ENCODE measurements around the gene HJURP.

HJURP gene

GRCh38 chr2:233816334-233816733, 38.0 kb downstream of the HJURP start:
- no peak for DNase-seq (ENCODE audit: low read depth)
- TF ChIP-seq CTCF (IDR thresholded peaks at IDR 0.05; ENCODE audit: insufficient read depth, low read depth, low read length, missing control alignments), result no peak
- no peak overlapping the region for H3K4me3 ChIP-seq (ENCODE audit: low read length)

GRCh38 chr2:233815861-233816260, 38.5 kb downstream of the HJURP start:
- no peak for DNase-seq (ENCODE audit: low read depth)
- no peak for TF ChIP-seq CTCF (IDR thresholded peaks at IDR 0.05; ENCODE audit: insufficient read depth, low read depth, low read length, missing control alignments)
- no peak overlapping the region for H3K4me3 ChIP-seq (ENCODE audit: low read length)

DNA sequence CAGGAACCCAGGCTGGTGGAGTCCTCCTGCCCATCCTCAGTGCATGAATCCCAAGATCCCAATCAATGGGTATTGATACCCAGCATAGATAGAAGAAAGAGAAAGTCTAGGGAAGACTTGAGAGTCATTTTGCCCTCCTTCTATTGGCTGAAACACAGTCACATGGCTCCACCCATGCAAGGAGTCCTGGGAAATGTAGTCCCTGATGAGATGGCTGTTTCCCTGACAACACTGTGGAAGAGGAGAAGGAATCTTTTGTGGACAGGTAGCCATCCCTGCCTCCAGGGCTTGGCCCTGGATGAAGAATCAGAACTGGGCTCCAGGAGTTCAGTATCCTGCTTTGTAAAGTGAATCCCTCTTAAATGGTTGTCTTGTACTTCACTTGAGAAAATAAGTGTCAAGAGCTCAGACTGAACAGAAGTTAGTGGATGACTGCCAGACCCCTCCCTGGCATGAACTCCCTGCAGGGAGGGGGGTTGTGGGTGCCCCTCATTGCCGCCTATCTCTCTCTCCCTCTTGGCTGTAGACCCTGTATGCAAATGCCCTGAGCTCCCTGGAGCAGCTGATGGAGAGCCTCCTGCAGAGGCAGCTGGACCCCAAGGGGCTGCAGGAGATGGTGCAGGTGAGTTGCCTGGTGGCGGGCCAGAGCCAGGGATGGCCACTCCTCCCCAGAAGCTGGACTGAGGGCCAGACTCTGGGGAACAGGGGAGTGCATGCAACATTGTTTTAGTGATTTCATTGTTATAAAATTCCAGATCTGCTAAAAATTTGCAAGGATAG, 40.1 kb downstream of the HJURP start:
- no peak overlapping the region for H3K4me3 ChIP-seq (ENCODE audit: low read length)
- peak; percentile 17 for DNase-seq (ENCODE audit: low read depth)
- TF ChIP-seq CTCF (IDR thresholded peaks at IDR 0.05; ENCODE audit: insufficient read depth, low read depth, low read length, missing control alignments), result no peak

GRCh38 chr2:233813236-233814055, 40.9 kb downstream of the HJURP start:
- no peak overlapping the region for H3K4me3 ChIP-seq (ENCODE audit: low read length)
- no peak for DNase-seq (ENCODE audit: low read depth)
- no peak for TF ChIP-seq CTCF (IDR thresholded peaks at IDR 0.05; ENCODE audit: insufficient read depth, low read depth, low read length, missing control alignments)

DNA sequence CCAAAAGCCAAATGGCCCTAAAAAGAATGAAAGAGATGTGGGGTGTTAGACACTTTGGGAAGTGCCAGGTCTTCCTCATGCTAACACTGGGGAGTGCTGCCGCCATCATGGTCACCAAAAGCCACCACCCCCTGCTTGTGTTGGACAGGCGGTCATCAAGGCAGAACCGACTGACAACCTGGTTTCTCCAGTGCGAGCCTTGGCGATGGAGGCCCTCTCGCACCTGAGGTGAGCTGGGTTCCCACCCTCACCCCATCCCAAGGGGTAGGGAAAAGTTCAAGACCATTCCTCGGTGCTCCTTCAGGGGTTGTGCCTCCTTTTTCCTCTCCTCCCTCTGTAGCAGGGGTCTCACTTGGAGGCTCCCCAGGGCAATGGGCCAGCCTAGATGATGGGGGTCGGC, 42.6 kb downstream of the HJURP start:
- DNase-seq (ENCODE audit: low read depth), result no peak
- no peak overlapping the region for H3K4me3 ChIP-seq (ENCODE audit: low read length)
- TF ChIP-seq CTCF (IDR thresholded peaks at IDR 0.05; ENCODE audit: insufficient read depth, low read depth, low read length, missing control alignments), result no peak

GRCh38 chr2:233811087-233811486, 43.2 kb downstream of the HJURP start:
- TF ChIP-seq CTCF (IDR thresholded peaks at IDR 0.05; ENCODE audit: insufficient read depth, low read depth, low read length, missing control alignments), result no peak
- DNase-seq (ENCODE audit: low read depth), result no peak
- H3K4me3 ChIP-seq (ENCODE audit: low read length), result no peak overlapping the region

Data from epithelial cell of esophagus (primary cell).